Suprapubic skin (tissue), 4 donors: ENCODE data around the gene NKAIN4. TPM values are rescaled to one million over a fixed set of nuclear protein-coding genes. Genes with fewer than 3 reads are reported as not detected.

ENCODE experiments used
- DNase-seq, 2 donors: peaks; one replicate each; pipeline ENCODE4 v3.0.0-alpha.2; 2019; ENCODE audit warnings: low spot score in 2 of 2
- H3K27ac ChIP-seq: fragments of 200-600 bp; sonication (generic); one replicate; pipeline ENCODE4 v1.5.1; 2019
- H3K27me3 ChIP-seq: fragments of 200-600 bp; sonication (generic); one replicate; pipeline ENCODE4 v1.5.1; 2019
- H3K36me3 ChIP-seq: fragments of 200-600 bp; sonication (generic); one replicate; pipeline ENCODE4 v1.5.1; 2019
- H3K4me1 ChIP-seq: fragments of 200-600 bp; sonication (generic); one replicate; pipeline ENCODE4 v1.5.1; 2019
- H3K4me3 ChIP-seq: fragments of 200-600 bp; sonication (generic); one replicate; pipeline ENCODE4 v1.5.1; 2019; ENCODE audit warnings: mild to moderate bottlenecking
- H3K9me3 ChIP-seq: fragments of 200-600 bp; sonication (generic); one replicate; pipeline ENCODE4 v1.5.1; 2019
- EP300 ChIP-seq: sonication (generic); formaldehyde crosslinking; IDR thresholded peaks from one replicate; pipeline ENCODE4 v1.6.1; 2017; ENCODE audit warnings: antibody characterized with exemption
- POLR2A ChIP-seq, 2 donors: fragments of 450-650 bp; IDR thresholded peaks; one replicate each; pipeline ENCODE4 v1.6.1; 2017; ENCODE audit warnings: antibody characterized with exemption in 2 of 2, mild to moderate bottlenecking in 2 of 2, moderate library complexity in 2 of 2
- POLR2AphosphoS5 ChIP-seq, 3 donors: sonication (generic); formaldehyde crosslinking; IDR thresholded peaks; one replicate each; pipeline ENCODE4 v1.6.1; 2017; ENCODE audit warnings: antibody characterized with exemption in 3 of 3
- WGBS: methylation state at CpG from one replicate; pipeline ENCODE4 v1.1.5; 2018; 5-methylcytosine and 5-hydroxymethylcytosine counted together
- total RNA-seq, 4 donors: library from RNA; depleted of rRNA; stranded (reverse); fragments of >200 nt; gene quantifications; one replicate each; pipeline ENCODE4 v1.1.0, GENCODE V29; 2016
- TF ChIP-seq, protein P1 (sequence below), 2 donors: fragments of 200-600 bp in 1 of 2; fragments of 450-650 bp in 1 of 2; sonication (generic) in 1 of 2; IDR thresholded peaks; one replicate each; pipeline ENCODE4 v1.5.1; 2016 to 2019; ENCODE audit warnings: antibody characterized with exemption in 2 of 2, mild to moderate bottlenecking in 1 of 2, moderate library complexity in 1 of 2

Gene NKAIN4
- total RNA-seq, 4 donors from 2014 or later: 0.42 TPM; not detected in 3

DNA sequence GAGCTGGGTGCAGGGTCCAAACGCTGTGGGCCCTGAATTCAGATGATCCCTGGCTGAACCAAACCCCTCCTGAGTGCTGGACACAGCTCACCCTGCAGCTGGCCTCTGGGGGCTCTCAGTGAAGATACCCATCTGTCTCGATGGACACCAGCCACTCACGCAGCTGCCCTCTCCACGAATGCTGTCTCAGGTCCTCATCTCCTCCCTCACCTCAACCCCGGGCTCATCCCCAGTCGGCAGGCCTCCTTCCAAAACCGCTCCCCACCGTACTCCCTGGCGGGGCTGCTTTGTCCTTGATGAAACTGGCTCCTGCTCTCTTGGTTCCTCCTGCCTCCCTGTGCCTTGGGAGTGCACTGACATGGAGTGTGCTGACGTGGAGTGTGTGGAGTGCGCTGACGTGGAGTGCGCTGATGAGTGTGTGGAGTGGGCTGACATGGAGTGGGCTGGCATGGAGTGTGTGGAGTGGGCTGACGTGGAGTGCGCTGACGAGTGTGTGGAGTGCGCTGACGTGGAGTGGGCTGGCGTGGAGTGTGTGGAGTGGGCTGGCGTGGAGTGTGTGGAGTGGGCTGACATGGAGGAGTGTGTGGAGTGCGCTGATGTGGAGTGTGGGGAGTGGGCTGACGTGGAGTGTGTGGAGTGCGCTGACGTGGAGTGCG is 34.3 kb downstream of the NKAIN4 start:
- H3K4me1 ChIP-seq: peaks cover 12% of the 10 kb centered on the region
- DNase-seq: no peak
- no peak overlapping the region for H3K27ac ChIP-seq
- H3K36me3 ChIP-seq: no peaks in the 10 kb centered on the region
- H3K9me3 ChIP-seq: no peaks in the 10 kb centered on the region
- 81% methylated on average over 20 of the region's 25 CpGs for WGBS
- TF ChIP-seq POLR2A (IDR thresholded peaks at IDR 0.05): no peak
- peaks cover 5% of the 10 kb centered on the region for H3K27me3 ChIP-seq
- H3K4me3 ChIP-seq: no peak overlapping the region

DNA sequence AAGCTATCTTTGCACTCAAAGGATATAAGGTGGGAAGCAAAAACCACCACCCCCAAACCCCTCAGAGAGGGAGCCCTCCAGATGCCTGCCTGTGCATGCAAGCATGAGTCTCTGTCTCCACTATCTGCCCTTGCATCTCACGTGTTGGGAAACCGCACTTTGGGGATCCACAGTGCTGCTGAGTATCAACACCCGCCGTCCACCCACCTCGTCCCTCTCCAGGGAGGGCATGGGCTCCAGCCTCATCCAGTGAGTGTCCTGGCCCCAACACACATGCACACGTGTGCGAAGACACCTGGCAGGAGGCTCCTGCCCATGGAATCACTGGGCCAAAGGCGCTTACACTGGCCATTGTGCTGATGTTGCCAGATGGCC is 34.8 kb downstream of the NKAIN4 start:
- 56% methylated on average over 6 of the region's 8 CpGs for WGBS
- Histone ChIP-seq H3K36me3 (peaks cover under 1% of the 10 kb centered on the region), H3K4me1 (peaks cover 18% of the 10 kb centered on the region), H3K9me3 (no peaks in the 10 kb centered on the region), H3K27me3 (peaks cover 5% of the 10 kb centered on the region), H3K4me3 (no peak overlapping the region), H3K27ac (no peak overlapping the region)
- no peak for DNase-seq
- TF ChIP-seq POLR2AphosphoS5 (IDR thresholded peaks at IDR 0.05) (no peak), POLR2A (IDR thresholded peaks at IDR 0.05) (no peak), EP300 (no peak)
- TF ChIP-seq, protein P1, sequence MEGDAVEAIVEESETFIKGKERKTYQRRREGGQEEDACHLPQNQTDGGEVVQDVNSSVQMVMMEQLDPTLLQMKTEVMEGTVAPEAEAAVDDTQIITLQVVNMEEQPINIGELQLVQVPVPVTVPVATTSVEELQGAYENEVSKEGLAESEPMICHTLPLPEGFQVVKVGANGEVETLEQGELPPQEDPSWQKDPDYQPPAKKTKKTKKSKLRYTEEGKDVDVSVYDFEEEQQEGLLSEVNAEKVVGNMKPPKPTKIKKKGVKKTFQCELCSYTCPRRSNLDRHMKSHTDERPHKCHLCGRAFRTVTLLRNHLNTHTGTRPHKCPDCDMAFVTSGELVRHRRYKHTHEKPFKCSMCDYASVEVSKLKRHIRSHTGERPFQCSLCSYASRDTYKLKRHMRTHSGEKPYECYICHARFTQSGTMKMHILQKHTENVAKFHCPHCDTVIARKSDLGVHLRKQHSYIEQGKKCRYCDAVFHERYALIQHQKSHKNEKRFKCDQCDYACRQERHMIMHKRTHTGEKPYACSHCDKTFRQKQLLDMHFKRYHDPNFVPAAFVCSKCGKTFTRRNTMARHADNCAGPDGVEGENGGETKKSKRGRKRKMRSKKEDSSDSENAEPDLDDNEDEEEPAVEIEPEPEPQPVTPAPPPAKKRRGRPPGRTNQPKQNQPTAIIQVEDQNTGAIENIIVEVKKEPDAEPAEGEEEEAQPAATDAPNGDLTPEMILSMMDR (IDR thresholded peaks at IDR 0.05): no peak

GRCh38 chr20:63218701-63219446 is 35.4 kb downstream of the NKAIN4 start:
- Histone ChIP-seq H3K27me3 (peaks cover 5% of the 10 kb centered on the region), H3K9me3 (no peaks in the 10 kb centered on the region), H3K36me3 (peaks cover 3% of the 10 kb centered on the region), H3K4me1 (peaks cover 23% of the 10 kb centered on the region), H3K4me3 (no peak overlapping the region), H3K27ac (no peak overlapping the region)
- DNase-seq: no peak
- 76% methylated on average over 8 of the region's 13 CpGs for WGBS
- TF ChIP-seq, protein P1 (IDR thresholded peaks at IDR 0.05): no peak
- TF ChIP-seq POLR2A (IDR thresholded peaks at IDR 0.05) (no peak), EP300 (no peak), POLR2AphosphoS5 (IDR thresholded peaks at IDR 0.05) (no peak)

- Histone ChIP-seq H3K36me3 (peaks cover 12% of the 10 kb centered on the region), H3K27me3 (peaks cover 5% of the 10 kb centered on the region), H3K9me3 (no peaks in the 10 kb centered on the region), H3K27ac (no peak overlapping the region), H3K4me1 (peaks cover 33% of the 10 kb centered on the region), H3K4me3 (no peak overlapping the region)
- TF ChIP-seq, protein P1 (IDR thresholded peaks at IDR 0.05): no peak
- no peak for TF ChIP-seq POLR2AphosphoS5 (IDR thresholded peaks at IDR 0.05)
- TF ChIP-seq POLR2A (IDR thresholded peaks at IDR 0.05): no peak
- TF ChIP-seq EP300: no peak
- 76% methylated on average over 7 of the region's 7 CpGs for WGBS
- DNase-seq: no peak
Measured at GRCh38 chr20:63217706-63218105, 36.6 kb downstream of the NKAIN4 start.

DNA sequence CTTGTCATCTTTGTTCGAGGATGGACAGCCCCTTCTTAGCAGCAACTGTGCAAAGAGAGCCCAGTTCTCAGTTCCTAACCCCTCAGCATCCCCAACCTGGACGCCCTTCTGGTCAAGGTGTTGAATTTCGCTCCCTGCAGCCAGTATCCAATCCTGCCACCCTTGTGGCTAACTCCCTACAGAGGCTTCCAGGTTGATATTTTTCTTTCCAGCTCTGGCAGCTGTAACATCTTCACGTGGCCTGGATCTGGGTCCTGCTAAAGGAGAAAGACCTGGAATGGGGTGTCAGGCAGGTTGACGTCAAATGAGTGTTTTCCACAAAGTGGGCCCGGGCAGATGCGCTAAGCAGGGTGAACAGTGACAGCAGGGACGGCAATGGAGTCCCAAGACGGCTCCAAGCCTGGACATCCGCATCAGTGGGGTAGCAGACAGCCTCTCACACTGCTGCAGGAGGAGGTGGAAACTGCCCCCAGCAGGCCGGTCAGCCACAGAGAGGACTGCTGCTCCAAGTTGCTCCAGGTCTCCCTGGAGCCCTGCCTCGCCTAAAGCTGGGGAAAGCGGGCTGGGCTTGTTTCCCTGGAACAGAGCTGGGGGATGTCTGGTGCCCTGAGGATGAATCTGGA is 37.3 kb downstream of the NKAIN4 start:
- WGBS: 81% methylated on average over 11 of the region's 13 CpGs
- H3K4me3 ChIP-seq: peak overlapping the region; percentile 98

More for the DNA sequence above, 37.3 kb downstream of the NKAIN4 start:
- no peak for TF ChIP-seq POLR2A (IDR thresholded peaks at IDR 0.05)
- TF ChIP-seq, protein P1 (IDR thresholded peaks at IDR 0.05): no peak
- no peak for TF ChIP-seq POLR2AphosphoS5 (IDR thresholded peaks at IDR 0.05)
- TF ChIP-seq EP300: no peak
- H3K4me1 ChIP-seq: peaks cover 40% of the 10 kb centered on the region
- peak overlapping the region; percentile 85 for H3K27ac ChIP-seq
- H3K9me3 ChIP-seq: no peaks in the 10 kb centered on the region
- H3K36me3 ChIP-seq: peaks cover 20% of the 10 kb centered on the region
- H3K27me3 ChIP-seq: peaks cover 5% of the 10 kb centered on the region
- DNase-seq: no peak
